Measurements from ENCODE around the gene NQO1. TPM values are rescaled to one million over a fixed set of nuclear protein-coding genes. Genes with fewer than 3 reads are reported as not detected.
"Not testable (repeated sequence)": the region's sequence is repeated elsewhere in the genome, so short reads cannot be mapped to it uniquely, and the experiment has no call there.

Gene NQO1
- total and polyA plus RNA-seq, 2 donors (not counting 1 experiment from before 2014, with no cell fraction given), result 1.3 to 2.3 TPM

DNA sequence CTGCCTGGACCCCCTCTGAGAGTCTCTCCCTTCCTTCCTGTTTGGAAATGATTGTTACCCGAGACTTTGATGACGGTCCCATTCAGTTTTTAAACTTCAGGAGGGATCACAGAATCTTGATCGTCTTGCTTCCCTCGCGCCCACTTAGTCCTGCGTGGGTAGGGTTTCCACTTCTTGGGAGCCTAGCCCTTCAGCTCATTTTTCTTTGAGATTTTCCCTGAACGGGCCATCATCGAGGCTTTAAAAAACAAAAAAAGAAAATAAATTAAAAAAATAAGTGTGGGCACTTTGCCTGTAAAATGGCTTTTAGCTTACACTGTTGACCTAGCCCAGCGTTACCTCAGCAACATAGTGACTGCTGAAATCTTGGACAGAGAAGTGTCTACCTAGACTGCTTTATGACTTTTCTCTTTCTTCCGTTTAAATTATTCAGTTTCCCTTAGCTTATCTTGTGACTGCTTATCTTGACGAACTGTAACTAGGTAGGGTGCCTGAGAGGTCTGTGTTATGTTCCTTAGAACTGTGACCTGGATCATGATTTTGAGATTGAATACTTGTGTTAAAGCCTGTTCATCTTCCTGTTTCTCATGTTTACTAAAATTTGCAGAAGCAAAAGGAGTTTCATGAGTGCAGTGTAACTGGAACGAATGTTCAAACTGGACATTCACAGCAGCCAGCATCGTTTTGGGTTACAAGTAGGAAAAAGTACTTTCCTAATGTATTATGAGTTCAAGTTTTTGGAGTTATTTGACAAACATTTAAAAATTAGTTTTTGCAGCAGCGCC is 36.6 kb upstream of the NQO1 start:
- H3K27me3 Mint-ChIP-seq, result no peaks in the 10 kb centered on the region
- POLR2A ChIA-PET, result interaction anchor here (0.6 to 1.7 kb wide), 3 partner anchors 9 to 272 kb away, joined by 4 to 9 read pairs (median 8); partner anchors contain the start of gene NOB1
- H3K4me3 Mint-ChIP-seq, result peak overlapping the region; percentile 88
- peak; percentile 69 for DNase-seq
- Histone ChIP-seq H3K4me3 (ENCODE audit: control extremely low read depth in 1 of 5, extremely low read depth in 1 of 5, insufficient read depth in 1 of 5, low read depth in 2 of 5, low read length in 4 of 5) (peak overlapping the region; percentile 87 to 95 (median 92)), H3K4me1 (ENCODE audit: control insufficient read depth in 2 of 2, insufficient read depth in 2 of 2, low read length in 2 of 2) (peaks cover 14 to 23% of the 10 kb centered on the region in 2 donors), H4K20me1 (ENCODE audit: control insufficient read depth, insufficient read depth, low read length, poor library complexity, severe bottlenecking) (no peaks in the 10 kb centered on the region), H3K27me3 (replicated peaks in 1 of 4; ENCODE audit: control extremely low read depth in 1 of 4, control insufficient read depth in 3 of 4, insufficient read depth in 4 of 4, low read length in 3 of 4) (no peaks in the 10 kb centered on the region), H3K9me3 (ENCODE audit: control extremely low read depth in 1 of 3, control insufficient read depth in 2 of 3, insufficient read depth in 1 of 3, low read length in 2 of 3) (no peaks in the 10 kb centered on the region), H3K79me2 (ENCODE audit: control insufficient read depth, insufficient read depth, low read length) (peaks cover 81% of the 10 kb centered on the region), H3K36me3 (replicated peaks in 1 of 2; ENCODE audit: control extremely low read depth in 1 of 2, control insufficient read depth in 1 of 2, extremely low read depth in 1 of 2, insufficient read depth in 2 of 2, low read length in 1 of 2) (no peaks in the 10 kb centered on the region), H3K9ac (ENCODE audit: low read length) (peak overlapping the region; percentile 96), H2AFZ (ENCODE audit: insufficient read depth, low read depth, low read length, poor library complexity, severe bottlenecking) (peak overlapping the region; percentile 85), H3K4me2 (replicated peaks; ENCODE audit: low read depth, low read length, poor library complexity, severe bottlenecking) (peak overlapping the region; percentile 96), H3K27ac (ENCODE audit: low read length in 2 of 2) (peak overlapping the region; percentile 87 to 98)
- intact Hi-C loops (cut with micrococcal nuclease), result loop anchor here (1.0 to 2.0 kb wide), 5 partner anchors 9 to 424 kb away; partner anchors contain the start of genes COG8, CYB5B, NIP7 and NOB1
- 20% methylated on average over 5 of the region's 14 CpGs for WGBS (ENCODE audit: insufficient coverage)
- ATAC-seq (ENCODE audit: low read depth), result peak; percentile 22
- peak overlapping the region; percentile 95 for H3K27ac Mint-ChIP-seq
- peaks cover 34% of the 10 kb centered on the region for H3K4me1 Mint-ChIP-seq
- CTCF ChIA-PET, result interaction anchor here (0.6 to 4.3 kb wide), 3 partner anchors 9 to 430 kb away, joined by 3 to 17 read pairs (median 4); partner anchors contain the start of gene NOB1
- no peaks in the 10 kb centered on the region for H3K9me3 Mint-ChIP-seq (ENCODE audit: insufficient read depth)
- no peak for TF ChIP-seq EZH2 (IDR thresholded peaks at IDR 0.05; ENCODE audit: borderline replicate concordance, insufficient read depth, low read depth, low read length, poor library complexity, severe bottlenecking)

DNA sequence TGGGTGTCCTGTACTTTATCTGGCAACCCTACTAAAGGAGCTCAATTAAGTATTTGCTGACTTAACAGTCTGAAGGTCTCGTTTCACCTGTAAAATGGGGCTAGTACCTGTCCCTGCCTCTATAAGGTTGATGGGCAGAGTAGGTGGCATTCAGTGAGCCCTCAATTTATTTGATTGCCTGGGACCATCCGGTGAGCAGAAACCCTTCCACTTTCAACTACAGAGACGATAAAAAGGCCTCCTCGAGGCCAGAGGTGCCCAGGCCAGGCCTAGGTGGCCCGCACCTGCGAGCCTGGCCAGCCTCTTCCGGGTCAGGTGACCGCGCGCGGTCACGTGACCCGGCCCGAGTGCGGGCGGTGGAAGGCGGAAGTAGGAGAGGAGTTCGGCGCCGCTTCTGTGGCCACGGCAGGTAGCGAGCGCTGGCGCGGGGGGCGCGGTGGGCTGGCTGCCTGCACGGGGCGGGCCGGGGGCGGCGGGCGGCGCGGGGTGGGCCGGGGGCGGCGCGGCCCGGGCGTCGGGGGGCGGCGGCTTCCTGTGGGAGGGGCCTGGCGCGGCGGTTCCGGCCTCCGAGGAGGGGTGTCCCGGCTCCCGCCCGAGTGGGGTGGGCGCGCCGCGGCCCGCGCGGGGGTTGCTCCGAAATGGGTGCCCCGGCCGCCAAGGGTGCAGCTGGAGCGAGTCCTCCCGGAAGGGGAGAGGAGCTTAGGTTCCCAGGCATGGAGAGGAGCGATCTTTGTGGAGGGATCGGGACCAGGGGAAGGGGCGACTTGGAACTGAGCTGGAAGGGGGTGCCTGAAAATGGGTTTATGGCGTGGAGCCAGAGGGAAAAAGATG is 35.8 kb upstream of the NQO1 start, which contains the start of gene WWP2:
WWP2 (plus strand) TSS at position 350 of the 831 bp plus-strand sequence. CDS start 24,679 bp downstream, outside the sequence.
- ChIA-PET CTCF (interaction anchor here (1.5 to 4.3 kb wide), 2 partner anchors 8 to 52 kb away, joined by 9 to 17 read pairs; partner anchors contain the start of gene NOB1), POLR2A (interaction anchor here (0.6 to 1.7 kb wide), 5 partner anchors 8 to 271 kb away, joined by 3 to 9 read pairs (median 6); partner anchors contain the start of genes NOB1 and NQO1)
- Histone ChIP-seq H3K4me3 (ENCODE audit: control extremely low read depth in 1 of 5, extremely low read depth in 1 of 5, insufficient read depth in 1 of 5, low read depth in 2 of 5, low read length in 4 of 5) (peak within 1 kb of the TSS; percentile 87 to 95 (median 92)), H3K4me2 (replicated peaks; ENCODE audit: low read depth, low read length, poor library complexity, severe bottlenecking) (peak within 1 kb of the TSS; percentile 96), H2AFZ (ENCODE audit: insufficient read depth, low read depth, low read length, poor library complexity, severe bottlenecking) (peak within 1 kb of the TSS; percentile 94), H3K27me3 (replicated peaks in 1 of 4; ENCODE audit: control extremely low read depth in 1 of 4, control insufficient read depth in 3 of 4, insufficient read depth in 4 of 4, low read length in 3 of 4) (no peaks in the 10 kb centered on the region), H3K4me1 (ENCODE audit: control insufficient read depth in 2 of 2, insufficient read depth in 2 of 2, low read length in 2 of 2) (peaks cover 14 to 23% of the 10 kb centered on the region in 2 donors), H3K27ac (ENCODE audit: low read length in 2 of 2) (peak within 1 kb of the TSS; percentile 92 to 98), H3K9me3 (ENCODE audit: control extremely low read depth in 1 of 3, control insufficient read depth in 2 of 3, insufficient read depth in 1 of 3, low read length in 2 of 3) (no peaks in the 10 kb centered on the region), H4K20me1 (ENCODE audit: control insufficient read depth, insufficient read depth, low read length, poor library complexity, severe bottlenecking) (no peaks in the 10 kb centered on the region), H3K36me3 (replicated peaks in 1 of 2; ENCODE audit: control extremely low read depth in 1 of 2, control insufficient read depth in 1 of 2, extremely low read depth in 1 of 2, insufficient read depth in 2 of 2, low read length in 1 of 2) (no peaks in the 10 kb centered on the region), H3K9ac (ENCODE audit: low read length) (peak within 1 kb of the TSS; percentile 96), H3K79me2 (ENCODE audit: control insufficient read depth, insufficient read depth, low read length) (peaks cover 73% of the 10 kb centered on the region)
- Mint-ChIP-seq H3K4me1 (peaks cover 30% of the 10 kb centered on the region), H3K27ac (peak within 1 kb of the TSS; percentile 97), H3K27me3 (no peaks in the 10 kb centered on the region), H3K9me3 (ENCODE audit: insufficient read depth) (no peaks in the 10 kb centered on the region), H3K4me3 (peak within 1 kb of the TSS; percentile 90)
- ATAC-seq (ENCODE audit: low read depth) (peak; percentile 82), DNase-seq (peak; percentile 92)
- no peak for TF ChIP-seq EZH2 (IDR thresholded peaks at IDR 0.05; ENCODE audit: borderline replicate concordance, insufficient read depth, low read depth, low read length, poor library complexity, severe bottlenecking)
- TF ChIP-seq, protein P1, sequence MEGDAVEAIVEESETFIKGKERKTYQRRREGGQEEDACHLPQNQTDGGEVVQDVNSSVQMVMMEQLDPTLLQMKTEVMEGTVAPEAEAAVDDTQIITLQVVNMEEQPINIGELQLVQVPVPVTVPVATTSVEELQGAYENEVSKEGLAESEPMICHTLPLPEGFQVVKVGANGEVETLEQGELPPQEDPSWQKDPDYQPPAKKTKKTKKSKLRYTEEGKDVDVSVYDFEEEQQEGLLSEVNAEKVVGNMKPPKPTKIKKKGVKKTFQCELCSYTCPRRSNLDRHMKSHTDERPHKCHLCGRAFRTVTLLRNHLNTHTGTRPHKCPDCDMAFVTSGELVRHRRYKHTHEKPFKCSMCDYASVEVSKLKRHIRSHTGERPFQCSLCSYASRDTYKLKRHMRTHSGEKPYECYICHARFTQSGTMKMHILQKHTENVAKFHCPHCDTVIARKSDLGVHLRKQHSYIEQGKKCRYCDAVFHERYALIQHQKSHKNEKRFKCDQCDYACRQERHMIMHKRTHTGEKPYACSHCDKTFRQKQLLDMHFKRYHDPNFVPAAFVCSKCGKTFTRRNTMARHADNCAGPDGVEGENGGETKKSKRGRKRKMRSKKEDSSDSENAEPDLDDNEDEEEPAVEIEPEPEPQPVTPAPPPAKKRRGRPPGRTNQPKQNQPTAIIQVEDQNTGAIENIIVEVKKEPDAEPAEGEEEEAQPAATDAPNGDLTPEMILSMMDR (IDR thresholded peaks at IDR 0.05), result no peak
- under 1% methylated on average over 68 of the region's 68 CpGs for WGBS (ENCODE audit: insufficient coverage)
- intact Hi-C loops (cut with micrococcal nuclease), result loop anchor here (1.0 to 2.0 kb wide), 5 partner anchors 8 to 423 kb away; partner anchors contain the start of genes COG8, CYB5B, NIP7 and NOB1

DNA sequence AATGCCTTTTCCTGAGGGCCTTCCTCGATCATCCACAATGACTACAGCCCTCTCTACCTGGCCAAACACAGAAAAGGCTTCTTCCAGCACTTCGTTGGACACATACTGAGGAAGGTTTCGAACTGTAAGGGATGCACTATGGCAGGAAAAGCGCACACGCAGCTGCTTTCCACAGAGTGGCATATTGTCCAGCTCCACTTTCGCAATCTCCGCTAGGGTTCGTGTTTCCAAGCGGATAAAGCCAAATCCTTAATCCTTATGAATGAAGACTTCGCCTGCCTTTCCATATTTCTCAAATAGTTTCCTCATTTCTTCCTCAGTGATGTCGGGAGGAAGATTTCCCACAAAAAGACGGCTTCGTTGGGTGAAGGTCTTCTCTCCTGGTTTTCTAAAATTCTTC is 31.0 kb upstream of the NQO1 start:
- H3K9me3 ChIP-seq (ENCODE audit: control extremely low read depth in 1 of 3, control insufficient read depth in 2 of 3, insufficient read depth in 1 of 3, low read length in 2 of 3); H3K27ac Mint-ChIP-seq; H3K27me3 Mint-ChIP-seq; H3K9me3 Mint-ChIP-seq (ENCODE audit: insufficient read depth); H3K36me3 ChIP-seq (replicated peaks in 1 of 2; ENCODE audit: control extremely low read depth in 1 of 2, control insufficient read depth in 1 of 2, extremely low read depth in 1 of 2, insufficient read depth in 2 of 2, low read length in 1 of 2); H3K27ac ChIP-seq (ENCODE audit: low read length in 2 of 2); H2AFZ ChIP-seq (ENCODE audit: insufficient read depth, low read depth, low read length, poor library complexity, severe bottlenecking); H3K4me3 Mint-ChIP-seq; POLR2A ChIA-PET; H3K27me3 ChIP-seq (replicated peaks in 1 of 4; ENCODE audit: control extremely low read depth in 1 of 4, control insufficient read depth in 3 of 4, insufficient read depth in 4 of 4, low read length in 3 of 4); H3K4me3 ChIP-seq (ENCODE audit: control extremely low read depth in 1 of 5, extremely low read depth in 1 of 5, insufficient read depth in 1 of 5, low read depth in 2 of 5, low read length in 4 of 5); ATAC-seq (ENCODE audit: low read depth); intact Hi-C loops (cut with micrococcal nuclease); H4K20me1 ChIP-seq (ENCODE audit: control insufficient read depth, insufficient read depth, low read length, poor library complexity, severe bottlenecking); H3K4me2 ChIP-seq (replicated peaks; ENCODE audit: low read depth, low read length, poor library complexity, severe bottlenecking); DNase-seq; H3K9ac ChIP-seq (ENCODE audit: low read length): not testable (repeated sequence)
- Histone ChIP-seq H3K79me2 (ENCODE audit: control insufficient read depth, insufficient read depth, low read length) (peaks cover 60% of the 10 kb centered on the region), H3K4me1 (ENCODE audit: control insufficient read depth in 2 of 2, insufficient read depth in 2 of 2, low read length in 2 of 2) (peaks cover 16 to 30% of the 10 kb centered on the region in 2 donors)
- 76% methylated on average over 4 of the region's 13 CpGs for WGBS (ENCODE audit: insufficient coverage)
- CTCF ChIA-PET, result interaction anchor here (2.7 kb wide), 1 partner anchor 47 kb away, joined by 11 read pairs; no protein-coding TSS in a partner anchor
- peaks cover 23% of the 10 kb centered on the region for H3K4me1 Mint-ChIP-seq
